Stimulated activated CD8-positive, alpha-beta memory T cell treated with anti-CD3 and anti-CD28 coated beads, Interleukin-15, amount 100 ng/mL, for 24 hours (primary cell): ENCODE measurements around the gene KRTAP5-2.

Experiments used
- DNase-seq: peaks from one replicate; pipeline ENCODE4 v3.0.0-alpha.2; 2020; ENCODE audit warnings: low read depth

The KRTAP5-2 gene

GRCh38 chr11:1567052-1567720 is 30.9 kb downstream of the KRTAP5-2 start:
- DNase-seq: no peak

GRCh38 chr11:1566381-1567051 is 31.6 kb downstream of the KRTAP5-2 start:
- no peak for DNase-seq

GRCh38 chr11:1565904-1566247 is 32.2 kb downstream of the KRTAP5-2 start:
- no peak for DNase-seq

GRCh38 chr11:1565173-1565903 is 32.8 kb downstream of the KRTAP5-2 start:
- no peak for DNase-seq

GRCh38 chr11:1564535-1565172 is 33.4 kb downstream of the KRTAP5-2 start:
- DNase-seq: no peak

GRCh38 chr11:1563697-1564534 is 34.2 kb downstream of the KRTAP5-2 start:
- no peak for DNase-seq

- DNase-seq: no peak
These were observed 34.9 kb downstream of the KRTAP5-2 start for GRCh38 chr11:1563149-1563638.

GRCh38 chr11:1562469-1563148 is 35.5 kb downstream of the KRTAP5-2 start:
- no peak for DNase-seq

GRCh38 chr11:1561955-1562354 is 36.1 kb downstream of the KRTAP5-2 start:
- DNase-seq: no peak

- DNase-seq: no peak
These were observed 36.8 kb downstream of the KRTAP5-2 start for GRCh38 chr11:1561266-1561665.

GRCh38 chr11:1560649-1561251 is 37.3 kb downstream of the KRTAP5-2 start:
- DNase-seq: no peak

GRCh38 chr11:1560002-1560648 is 38.0 kb downstream of the KRTAP5-2 start:
- no peak for DNase-seq

GRCh38 chr11:1559111-1559951 is 38.8 kb downstream of the KRTAP5-2 start:
- no peak for DNase-seq

GRCh38 chr11:1558775-1559110 is 39.4 kb downstream of the KRTAP5-2 start:
- DNase-seq: no peak

- DNase-seq: no peak
These were observed 40.0 kb downstream of the KRTAP5-2 start for GRCh38 chr11:1557904-1558774.

- DNase-seq: no peak
These were observed 40.8 kb downstream of the KRTAP5-2 start for GRCh38 chr11:1557051-1557884.

- DNase-seq: no peak
These were observed 41.7 kb downstream of the KRTAP5-2 start for GRCh38 chr11:1556278-1556902.
